Lower leg skin (tissue), 4 donors: Measurements from ENCODE around the gene LDB3. TPM values are rescaled to one million over a fixed set of nuclear protein-coding genes. Genes with fewer than 3 reads are reported as not detected.

ENCODE experiments used
- DNase-seq, 2 donors: peaks; one replicate each; pipeline ENCODE4 v3.0.0-alpha.2; 2019; ENCODE audit warnings: low spot score in 2 of 2
- H3K4me3 ChIP-seq: fragments of 200-600 bp; sonication (generic); 2 replicates; pipeline ENCODE4 v1.5.1; 2017; ENCODE audit warnings: mild to moderate bottlenecking, low read depth; ENCODE audit not compliant: poor library complexity, severe bottlenecking
- CTCF ChIP-seq, 3 donors: fragments of 450-650 bp; IDR thresholded peaks; one replicate each; pipeline ENCODE4 v1.5.1; 2016; ENCODE audit warnings: antibody characterized with exemption in 3 of 3, mild to moderate bottlenecking in 3 of 3, moderate library complexity in 2 of 3
- POLR2A ChIP-seq, 2 donors: fragments of 450-650 bp; IDR thresholded peaks; one replicate each; pipeline ENCODE4 v1.6.1; 2016 to 2017; ENCODE audit warnings: antibody characterized with exemption in 2 of 2, mild to moderate bottlenecking in 1 of 2, moderate library complexity in 1 of 2
- WGBS, 2 donors: methylation state at CpG; one replicate each; pipeline ENCODE4 v1.1.5; 2018; 5-methylcytosine and 5-hydroxymethylcytosine counted together
- intact Hi-C: fragments of 100-400 bp; cut with DNase I; formaldehyde crosslinking; loops from one replicate; pipeline ENCODE4 v1.15.0; 2023; ENCODE audit warnings: low total_unique reads
- total RNA-seq, 4 donors: library from RNA; depleted of rRNA; stranded (reverse); fragments of >200 nt; gene quantifications; one replicate each; pipeline ENCODE4 v1.1.0, GENCODE V29; 2016

The LDB3 gene
- total RNA-seq, 4 donors from 2014 or later, result 0.46 to 2.9 (median 0.83) TPM

- no peak for DNase-seq
- intact Hi-C loops, result no loop called here
- 80 to 100% methylated on average over 3 of the region's 3 CpGs for whole genome bisulfite sequencing, 2 donors
- TF ChIP-seq POLR2A (IDR thresholded peaks at IDR 0.05), result no peak
- TF ChIP-seq CTCF (IDR thresholded peaks at IDR 0.05), result no peak
- H3K4me3 ChIP-seq, result no peak overlapping the region
These were observed 6.6 kb downstream of the LDB3 start for GRCh38 chr10:86674912-86675311.

- WGBS, 2 donors, result 76 to 86% methylated on average over 6 of the region's 6 CpGs
These were observed 9.1 kb downstream of the LDB3 start for GRCh38 chr10:86677374-86677773.

GRCh38 chr10:86678999-86679792 is 10.9 kb downstream of the LDB3 start:
- DNase-seq, result no peak
- no peak overlapping the region for H3K4me3 ChIP-seq
- intact Hi-C loops, result no loop called here
- 74 to 87% methylated on average over 13 of the region's 13 CpGs for WGBS, 2 donors
- TF ChIP-seq CTCF (IDR thresholded peaks at IDR 0.05) (no peak), POLR2A (IDR thresholded peaks at IDR 0.05) (no peak)

More at GRCh38 chr10:86677374-86677773, 9.1 kb downstream of the LDB3 start:
- DNase-seq, result no peak
- TF ChIP-seq CTCF (IDR thresholded peaks at IDR 0.05), result no peak
- no peak for TF ChIP-seq POLR2A (IDR thresholded peaks at IDR 0.05)
- intact Hi-C loops, result no loop called here
- no peak overlapping the region for H3K4me3 ChIP-seq

- intact Hi-C loops, result no loop called here
- no peak for TF ChIP-seq CTCF (IDR thresholded peaks at IDR 0.05)
- no peak for TF ChIP-seq POLR2A (IDR thresholded peaks at IDR 0.05)
- DNase-seq, result no peak
- no peak overlapping the region for H3K4me3 ChIP-seq
- WGBS, 2 donors, result 63 to 77% methylated on average over 11 to 14 of the region's 14 CpGs
These were observed 12.7 kb downstream of the LDB3 start for GRCh38 chr10:86681047-86681446.

- 88 to 94% methylated on average over 15 to 21 of the region's 22 CpGs for WGBS, 2 donors
- no peak for DNase-seq
- intact Hi-C loops, result no loop called here
- H3K4me3 ChIP-seq, result no peak overlapping the region
- no peak for TF ChIP-seq POLR2A (IDR thresholded peaks at IDR 0.05)
- no peak for TF ChIP-seq CTCF (IDR thresholded peaks at IDR 0.05)
These were observed 13.5 kb downstream of the LDB3 start for GRCh38 chr10:86681722-86682386.
